ENCODE results near the gene FRG2C.
"Not testable (repeated sequence)": the region's sequence is repeated elsewhere in the genome, so short reads cannot be mapped to it uniquely, and the experiment has no call there.

Gene FRG2C

DNA sequence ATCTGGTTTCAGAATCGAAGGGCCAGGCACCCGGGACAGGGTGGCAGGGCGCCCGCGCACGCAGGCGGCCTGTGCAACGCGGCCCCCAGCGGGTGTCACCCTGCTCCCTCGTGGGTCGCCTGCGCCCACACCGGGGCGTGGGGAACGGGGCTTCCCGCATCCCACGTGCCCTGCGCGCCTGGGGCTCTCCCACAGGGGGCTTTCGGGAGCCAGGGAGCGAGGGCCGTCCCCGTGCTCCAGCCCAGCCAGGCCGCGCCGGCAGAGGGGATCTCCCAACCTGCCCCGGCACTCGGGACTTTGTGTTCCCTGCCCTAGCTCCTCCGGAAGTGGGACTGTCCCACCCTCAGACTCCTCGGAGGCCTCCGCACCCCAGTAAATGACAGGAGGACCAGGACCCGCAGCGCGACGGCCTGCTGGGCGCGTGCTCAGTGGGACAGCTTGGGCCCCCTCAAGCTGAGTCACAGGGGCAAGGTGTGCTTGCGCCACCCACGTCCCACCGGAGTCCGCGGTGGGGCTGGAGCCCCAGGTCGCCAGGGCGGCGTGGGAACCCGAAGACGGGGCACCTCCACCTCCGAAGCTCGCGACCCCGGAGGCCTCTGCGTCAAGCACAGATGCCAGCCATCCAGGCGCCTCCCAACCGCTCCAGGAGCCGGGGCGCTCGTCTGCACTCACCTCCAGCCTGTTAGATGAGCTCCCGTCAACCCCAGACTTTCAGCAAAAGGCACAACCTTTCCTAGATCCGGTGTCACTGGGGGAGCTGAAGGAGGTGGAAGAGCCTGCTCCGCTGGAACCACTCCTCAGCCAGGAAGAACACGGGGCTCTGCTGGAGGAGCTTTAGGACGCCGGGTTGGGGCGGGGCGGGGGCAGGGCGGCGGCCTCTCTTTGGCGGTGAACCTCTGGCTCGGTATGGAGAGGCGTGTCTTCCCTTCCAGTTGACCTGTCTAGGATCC, 5.5 kb downstream of the FRG2C start:
- not testable (repeated sequence) for DNase-seq

DNA sequence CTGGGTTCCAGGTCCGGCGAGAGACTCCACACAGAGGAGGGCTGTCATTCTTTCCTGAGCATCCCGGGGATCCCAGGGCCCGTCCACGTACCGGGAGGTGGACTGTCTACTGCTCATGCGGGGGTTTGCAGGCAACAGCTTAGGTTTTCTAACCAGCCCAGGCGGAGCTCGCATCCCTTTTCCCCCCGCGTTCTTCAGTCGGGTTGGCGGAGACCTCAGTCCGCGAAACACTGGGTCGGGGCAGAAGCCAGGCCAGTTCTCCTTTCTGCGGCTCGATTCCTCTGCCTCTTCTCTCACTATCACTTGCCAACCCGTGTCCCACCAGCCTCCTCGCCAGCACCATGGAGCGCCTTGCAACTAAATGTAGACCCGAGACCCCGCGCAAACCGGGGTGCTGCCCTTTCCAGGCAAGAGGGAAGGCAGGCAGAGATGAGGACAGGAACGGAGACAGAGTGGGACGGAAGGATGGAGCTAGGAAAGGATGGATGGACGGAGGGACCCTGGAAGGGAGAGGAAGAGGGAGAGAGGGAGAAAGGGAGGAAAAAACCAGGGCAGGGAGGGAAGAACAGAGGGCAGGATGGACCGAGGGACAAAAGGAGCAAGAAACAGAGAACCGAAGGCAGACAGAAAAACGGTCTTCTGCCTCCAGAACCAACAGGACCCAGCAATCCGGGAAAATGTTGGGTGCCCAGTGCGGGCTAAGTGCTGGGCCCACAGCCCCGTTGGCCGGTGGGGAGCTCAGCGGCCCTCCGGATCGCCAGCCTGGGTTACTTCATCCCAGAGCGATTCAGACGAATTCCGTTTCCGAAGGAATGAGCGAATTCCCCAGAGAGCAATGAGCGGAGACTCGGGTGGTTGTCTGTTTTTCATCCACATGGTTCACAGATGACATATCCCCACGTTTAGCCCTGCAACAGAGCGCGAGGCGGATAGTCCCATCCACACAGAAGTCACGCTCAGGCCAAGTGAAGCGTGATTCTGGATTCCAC, 6.5 kb downstream of the FRG2C start:
- DNase-seq: not testable (repeated sequence)

DNA sequence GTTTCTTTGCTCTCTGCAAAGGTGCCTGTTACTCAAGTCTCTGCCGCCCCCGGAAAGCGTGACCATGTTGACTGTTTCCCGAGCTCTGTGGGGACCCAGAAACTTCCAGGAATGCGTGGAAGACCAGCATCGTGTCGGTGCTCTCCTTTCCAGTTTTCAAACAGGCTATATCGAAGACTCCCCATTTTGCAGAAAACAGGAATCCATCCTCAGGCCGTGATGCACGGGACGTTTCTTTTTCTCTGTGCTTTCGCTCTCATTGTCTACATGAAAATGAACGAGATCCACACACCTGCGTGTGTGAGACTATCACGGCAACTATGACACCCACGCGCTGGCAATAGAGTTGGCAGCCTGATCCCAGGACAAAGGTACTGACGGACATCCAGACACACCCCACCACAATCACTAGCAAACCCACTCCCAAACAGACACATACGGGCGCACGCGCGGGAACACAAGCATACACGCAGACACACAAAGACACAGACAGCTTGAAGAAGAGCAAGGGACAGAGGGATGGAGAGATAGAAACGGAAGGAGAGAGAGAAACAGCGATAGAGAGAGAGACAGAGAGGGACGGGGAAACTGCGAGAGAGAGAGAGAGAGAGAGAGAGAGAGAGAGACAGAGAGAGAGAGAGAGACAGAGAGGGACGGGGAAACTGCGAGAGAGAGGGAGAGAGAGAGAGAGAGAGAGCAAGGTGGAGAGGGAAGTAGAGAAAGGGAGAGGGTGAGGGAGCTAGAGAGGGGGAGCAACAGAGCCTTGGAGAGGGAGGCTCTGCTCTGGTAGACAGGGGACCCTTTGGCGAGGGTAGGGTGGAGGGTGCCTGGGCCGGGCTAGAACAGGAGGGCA, 7.4 kb downstream of the FRG2C start:
- DNase-seq: not testable (repeated sequence)

DNA sequence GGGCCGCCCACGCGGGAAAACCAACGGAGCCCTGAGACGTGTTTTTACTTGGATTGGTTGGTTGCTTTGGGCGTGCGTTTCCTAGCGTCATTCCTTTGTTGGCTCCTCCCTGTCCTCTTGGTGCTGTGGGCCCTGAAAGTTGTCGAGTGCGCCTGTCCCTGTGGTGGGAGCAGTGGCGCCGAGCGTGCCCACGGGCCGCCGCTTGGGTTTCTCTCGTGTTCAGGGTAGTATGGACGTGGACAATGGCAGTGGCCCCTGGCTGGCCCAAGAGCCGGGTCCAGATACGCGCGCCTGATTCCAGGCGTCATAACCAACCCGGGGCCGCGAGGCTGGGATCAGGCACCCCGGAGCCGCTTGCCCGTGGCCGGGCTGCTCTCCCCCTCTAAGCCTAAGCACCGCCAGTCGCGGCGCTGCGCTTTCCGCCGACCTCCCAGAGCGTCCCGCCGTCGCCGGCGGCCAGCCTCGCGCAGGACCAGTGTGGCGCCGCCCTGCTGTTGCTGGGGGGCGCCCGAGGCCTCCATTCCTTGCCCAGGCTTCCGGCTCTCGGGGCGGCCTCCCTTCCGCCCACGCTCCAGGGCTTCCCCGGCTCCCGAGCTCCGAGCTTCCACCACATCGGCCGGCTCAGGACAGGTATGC, 8.1 kb downstream of the FRG2C start:
- DNase-seq: not testable (repeated sequence)

DNA sequence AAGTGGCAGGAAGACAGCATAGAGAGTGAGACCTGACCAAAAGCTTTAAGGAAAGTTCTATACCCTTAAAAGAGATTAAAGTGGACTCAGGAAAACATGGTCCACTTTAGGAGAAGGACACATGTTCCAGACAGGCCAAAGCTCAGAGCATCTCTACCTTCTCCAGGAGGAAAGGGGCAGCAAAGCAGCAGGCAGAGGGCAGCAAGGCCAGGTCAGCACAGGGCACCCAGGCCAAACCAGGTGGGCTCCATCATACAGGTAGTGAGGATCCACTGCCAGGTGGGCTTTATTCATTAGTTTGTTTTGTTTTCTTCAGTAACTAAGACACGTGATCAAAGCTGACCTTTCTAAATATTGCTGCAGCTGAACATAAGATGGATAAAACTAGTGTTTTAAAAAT, 19.8 kb downstream of the FRG2C start:
- not testable (repeated sequence) for DNase-seq

DNA sequence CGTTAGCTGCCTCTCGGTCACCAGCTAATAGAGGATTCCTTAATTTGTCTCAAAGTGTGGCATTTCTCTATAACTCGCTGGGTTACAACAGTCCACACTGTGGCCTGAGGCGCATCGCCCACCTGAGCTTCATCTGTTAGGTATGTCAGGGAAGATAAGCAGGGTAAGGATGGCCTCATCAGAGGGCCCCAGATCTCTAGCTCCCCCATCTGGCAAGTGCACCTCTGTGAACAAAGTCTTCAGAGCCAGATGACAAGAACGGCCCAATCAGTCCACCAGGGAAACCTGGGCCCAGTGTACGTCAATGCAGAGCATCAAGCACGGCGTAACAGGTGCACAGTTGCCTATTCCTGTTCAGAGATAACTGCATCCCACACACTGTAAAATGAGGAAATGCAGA, 23.2 kb downstream of the FRG2C start:
- no peak for DNase-seq

DNA sequence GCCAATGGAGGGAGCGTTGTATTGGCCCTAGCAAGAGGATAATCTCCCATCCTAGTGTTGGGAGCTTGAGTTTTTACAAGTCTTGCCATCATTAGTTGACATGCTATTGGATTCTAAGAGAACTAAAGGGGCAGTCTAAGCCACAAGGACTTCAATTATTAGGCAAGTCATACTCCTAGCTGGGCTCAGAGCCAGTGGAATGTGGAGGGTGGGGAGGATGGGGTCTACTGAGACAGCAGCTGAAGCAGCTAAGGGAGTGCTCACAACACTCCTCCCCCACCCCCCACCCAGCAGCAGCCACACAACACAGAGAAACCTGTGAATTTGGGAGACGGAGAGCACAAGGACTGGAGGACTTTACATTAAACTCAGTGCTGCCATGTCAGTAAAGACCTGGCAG, 27.9 kb downstream of the FRG2C start:
- DNase-seq: no peak
